Hematopoietic multipotent progenitor cell treated with erythropoietin and hydrocortisone succinate and interleukin-3 and kit ligand, for 4 days (in vitro differentiated cells): ENCODE data around the gene MPRIP.

Source experiments
- DNase-seq: peaks from one replicate; pipeline ENCODE4 v3.0.0-alpha.2; 2015

Gene MPRIP

GRCh38 chr17:17089796-17090641 is 47.8 kb downstream of the MPRIP start:
- no peak for DNase-seq

GRCh38 chr17:17090642-17091103 is 48.4 kb downstream of the MPRIP start:
- no peak for DNase-seq

GRCh38 chr17:17091276-17091675 is 49.0 kb downstream of the MPRIP start:
- DNase-seq = no peak

- peak; percentile 35 for DNase-seq
These were observed 49.8 kb downstream of the MPRIP start for GRCh38 chr17:17091856-17092756.

GRCh38 chr17:17093764-17094163 is 51.5 kb downstream of the MPRIP start:
- no peak for DNase-seq

- DNase-seq = no peak
These were observed 54.4 kb downstream of the MPRIP start for GRCh38 chr17:17096438-17097178.

- no peak for DNase-seq
These were observed 55.6 kb downstream of the MPRIP start for GRCh38 chr17:17097763-17098345.

GRCh38 chr17:17098551-17099179 is 56.4 kb downstream of the MPRIP start:
- no peak for DNase-seq

- DNase-seq = no peak
These were observed 59.9 kb downstream of the MPRIP start for GRCh38 chr17:17102176-17102575.

GRCh38 chr17:17103160-17103559 is 60.9 kb downstream of the MPRIP start:
- DNase-seq = no peak

- DNase-seq = no peak
These were observed 61.8 kb downstream of the MPRIP start for GRCh38 chr17:17104036-17104435.

- DNase-seq = no peak
These were observed 62.2 kb downstream of the MPRIP start for GRCh38 chr17:17104494-17104893.

- DNase-seq = no peak
These were observed 63.7 kb downstream of the MPRIP start for GRCh38 chr17:17105976-17106375.

- no peak for DNase-seq
These were observed 64.5 kb downstream of the MPRIP start for GRCh38 chr17:17106756-17107155.

- DNase-seq = no peak
These were observed 65.0 kb downstream of the MPRIP start for GRCh38 chr17:17107281-17107680.

- no peak for DNase-seq
These were observed 65.7 kb downstream of the MPRIP start for GRCh38 chr17:17107891-17108431.

- peak; percentile 35 for DNase-seq
These were observed 66.3 kb downstream of the MPRIP start for GRCh38 chr17:17108451-17109049.

- DNase-seq = peak; percentile 54
These were observed 67.0 kb downstream of the MPRIP start for GRCh38 chr17:17109256-17109655.

- DNase-seq = peak; percentile 90
These were observed 67.7 kb downstream of the MPRIP start for GRCh38 chr17:17109907-17110306.

- DNase-seq = no peak
These were observed 68.3 kb downstream of the MPRIP start for GRCh38 chr17:17110520-17110919.
